ENCODE measurements around the gene TGM1.

DNA sequence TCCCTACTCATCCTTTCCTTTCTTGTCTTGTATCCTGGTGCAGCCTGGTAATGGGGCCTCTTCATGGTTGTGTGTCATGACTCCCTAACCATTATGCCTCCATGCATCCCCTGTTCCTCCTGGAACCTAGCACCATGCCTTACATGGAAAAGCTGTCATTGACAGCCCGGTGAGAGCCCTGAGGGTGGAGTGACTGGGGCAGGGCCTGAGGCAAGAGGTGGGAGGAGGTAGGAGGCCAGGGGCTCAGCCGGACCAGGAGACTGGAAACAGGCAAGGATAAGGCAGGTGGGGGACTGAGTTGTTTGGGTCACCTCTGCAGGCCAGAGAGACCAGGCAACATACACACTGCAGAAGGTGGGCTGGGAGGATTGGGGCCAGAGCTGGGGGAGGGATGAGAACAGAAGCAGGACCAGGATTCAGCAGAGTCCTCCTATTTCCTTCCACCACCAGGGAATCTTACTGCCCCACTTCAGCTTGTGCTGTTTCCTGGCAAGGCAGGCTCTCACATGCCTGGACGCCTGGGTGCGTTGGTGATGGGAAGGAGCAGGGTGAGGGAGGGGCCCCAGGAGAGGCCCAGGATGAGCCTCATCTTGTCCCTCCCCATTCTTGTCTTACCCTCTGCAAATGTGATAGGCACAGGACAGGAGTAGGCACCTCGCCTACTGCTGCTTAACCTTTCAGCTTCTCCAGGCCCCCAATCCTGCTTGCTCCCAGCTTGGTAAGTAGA is 46.7 kb upstream of the TGM1 start, which contains the start of gene LTB4R2:
- no peak for TF ChIP-seq EP300 (IDR thresholded peaks at IDR 0.05)
- TF ChIP-seq, protein P1, sequence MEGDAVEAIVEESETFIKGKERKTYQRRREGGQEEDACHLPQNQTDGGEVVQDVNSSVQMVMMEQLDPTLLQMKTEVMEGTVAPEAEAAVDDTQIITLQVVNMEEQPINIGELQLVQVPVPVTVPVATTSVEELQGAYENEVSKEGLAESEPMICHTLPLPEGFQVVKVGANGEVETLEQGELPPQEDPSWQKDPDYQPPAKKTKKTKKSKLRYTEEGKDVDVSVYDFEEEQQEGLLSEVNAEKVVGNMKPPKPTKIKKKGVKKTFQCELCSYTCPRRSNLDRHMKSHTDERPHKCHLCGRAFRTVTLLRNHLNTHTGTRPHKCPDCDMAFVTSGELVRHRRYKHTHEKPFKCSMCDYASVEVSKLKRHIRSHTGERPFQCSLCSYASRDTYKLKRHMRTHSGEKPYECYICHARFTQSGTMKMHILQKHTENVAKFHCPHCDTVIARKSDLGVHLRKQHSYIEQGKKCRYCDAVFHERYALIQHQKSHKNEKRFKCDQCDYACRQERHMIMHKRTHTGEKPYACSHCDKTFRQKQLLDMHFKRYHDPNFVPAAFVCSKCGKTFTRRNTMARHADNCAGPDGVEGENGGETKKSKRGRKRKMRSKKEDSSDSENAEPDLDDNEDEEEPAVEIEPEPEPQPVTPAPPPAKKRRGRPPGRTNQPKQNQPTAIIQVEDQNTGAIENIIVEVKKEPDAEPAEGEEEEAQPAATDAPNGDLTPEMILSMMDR (IDR thresholded peaks at IDR 0.05): no peak
- no peak for TF ChIP-seq POLR2AphosphoS5 (IDR thresholded peaks at IDR 0.05)
- no peak for TF ChIP-seq POLR2A (IDR thresholded peaks at IDR 0.05)

All from gastroesophageal sphincter (tissue), 3 donors.